Measurements from ENCODE around the gene PCDHGA4. TPM values are rescaled to one million over a fixed set of nuclear protein-coding genes. Genes with fewer than 3 reads are reported as not detected.

PCDHGA4 gene
- total and polyA plus RNA-seq, 2 of the 8 experiments (the other 6 are each of a cell fraction or from before 2014, with no cell fraction given), result 1.4 to 1.9 TPM

DNA sequence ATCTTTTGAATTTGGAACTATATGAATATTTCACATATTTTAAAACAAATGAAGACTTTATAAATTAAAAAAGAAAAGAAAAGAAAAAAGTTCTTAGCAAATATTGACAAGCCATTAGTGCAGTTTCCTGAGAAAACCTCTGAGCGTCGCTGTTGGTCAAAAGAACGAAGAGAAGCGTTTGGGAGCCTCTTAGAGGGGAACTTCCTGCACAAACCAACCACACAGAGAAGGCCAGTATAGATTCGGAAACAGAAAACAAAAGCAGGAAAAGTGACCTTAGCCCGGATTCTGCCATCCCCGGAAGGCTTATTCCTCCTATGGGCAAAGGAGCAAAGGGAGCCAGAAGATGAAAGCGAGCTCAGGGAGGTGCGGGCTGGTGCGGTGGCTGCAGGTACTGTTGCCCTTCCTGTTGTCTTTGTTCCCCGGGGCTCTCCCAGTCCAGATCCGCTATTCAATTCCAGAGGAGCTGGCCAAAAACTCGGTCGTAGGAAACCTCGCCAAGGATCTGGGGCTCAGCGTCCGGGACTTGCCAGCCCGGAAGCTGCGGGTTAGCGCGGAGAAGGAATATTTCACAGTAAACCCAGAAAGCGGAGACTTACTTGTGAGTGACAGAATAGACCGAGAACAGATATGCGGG, 5.1 kb downstream of the PCDHGA4 start, which contains the start of gene PCDHGB2:
Gene PCDHGB2 (plus strand): TSS at position 205 of the 637 bp plus-strand sequence. CDS start 142 bp downstream, at position 347.
- Histone ChIP-seq H3K4me3 (ENCODE audit: extremely low read depth in 1 of 4, insufficient read depth in 2 of 4, low read depth in 3 of 4, low read length in 4 of 4) (peak within 1 kb of the TSS in 1 of 4 experiments; percentile 33; a peak in 1 of 8 replicates), H3K4me2 (ENCODE audit: insufficient read depth in 1 of 2, low read depth in 2 of 2, low read length in 2 of 2) (peak within 1 kb of the TSS in 1 of 2 experiments; percentile 53; a peak in 2 of 4 replicates), H3K23ac (ENCODE audit: insufficient read length) (no peak within 1 kb of the TSS), H4K5ac (ENCODE audit: insufficient read length, low read depth, low read length) (no peak within 1 kb of the TSS), H3K27me3 (replicated peaks in 1 of 4; ENCODE audit: control insufficient read depth in 3 of 4, extremely low read depth in 1 of 4, insufficient read depth in 3 of 4, low read length in 3 of 4) (no peaks in the 10 kb centered on the region), H4K20me1 (replicated peaks in 1 of 2; ENCODE audit: control insufficient read depth in 1 of 2, insufficient read depth in 2 of 2, low read length in 2 of 2) (no peaks in the 10 kb centered on the region), H3K18ac (ENCODE audit: extremely low read depth, low read length) (no peak within 1 kb of the TSS), H3K27ac (ENCODE audit: low read depth, low read length) (no peak within 1 kb of the TSS), H3K23me2 (ENCODE audit: low read depth, low read length) (no peaks in the 10 kb centered on the region), H3K9me3 (ENCODE audit: insufficient read depth in 2 of 2, low read depth in 1 of 2, low read length in 1 of 2) (peaks cover 40 to 54% of the 10 kb centered on the region in 2 experiments), H3K4me1 (replicated peaks in 1 of 4; ENCODE audit: control insufficient read depth in 3 of 4, insufficient read depth in 4 of 4, low read length in 3 of 4) (peaks cover 0 to 3% (median under 1%) of the 10 kb centered on the region in 4 experiments; a peak in 1 of 7 replicates), H4K8ac (ENCODE audit: extremely low read depth, insufficient read depth, low read length) (peak within 1 kb of the TSS; percentile 88; the same call in 1 of the 2 replicates), H2BK120ac (replicated peaks; ENCODE audit: low read depth, low read length) (no peak within 1 kb of the TSS), H3K79me1 (ENCODE audit: low read depth, low read length) (no peaks in the 10 kb centered on the region), H3K36me3 (ENCODE audit: control insufficient read depth in 2 of 4, insufficient read depth in 4 of 4, low read length in 3 of 4) (peaks cover 0 to 10% (median 2%) of the 10 kb centered on the region in 4 experiments; a peak in 4 of 8 replicates), H2BK20ac (ENCODE audit: low read length) (no peak within 1 kb of the TSS), H3K14ac (ENCODE audit: insufficient read length) (no peak within 1 kb of the TSS), H3K79me2 (ENCODE audit: control insufficient read depth in 1 of 2, insufficient read depth in 2 of 2, low read length in 2 of 2) (no peaks in the 10 kb centered on the region), H4K91ac (replicated peaks; ENCODE audit: insufficient read length, low read length) (no peak within 1 kb of the TSS), H2BK12ac (ENCODE audit: low read depth, low read length) (0 out of 2 replicates have a peak within 1 kb of the TSS, but pooled peaks have one; percentile 65), H2BK15ac (ENCODE audit: low read length) (no peak within 1 kb of the TSS), H3K9ac (replicated peaks in 1 of 4; ENCODE audit: extremely low read depth in 1 of 4, low read depth in 3 of 4, low read length in 3 of 4) (no peak within 1 kb of the TSS), H2AK5ac (ENCODE audit: low read depth, low read length) (no peak within 1 kb of the TSS), H2BK5ac (ENCODE audit: low read depth, low read length) (no peak within 1 kb of the TSS), H2AFZ (ENCODE audit: low read length) (peak within 1 kb of the TSS; percentile 81; the same call in 1 of the 2 replicates), H3K56ac (replicated peaks; ENCODE audit: insufficient read length, low read depth, low read length) (no peak within 1 kb of the TSS), H3K4ac (replicated peaks; ENCODE audit: insufficient read length, low read depth, low read length) (no peak within 1 kb of the TSS)
- FAIRE-seq, result peak; percentile 78
- TF ChIP-seq NRF1 (IDR thresholded peaks at IDR 0.05; ENCODE audit: low read depth, low read length), result no peak
- TF ChIP-seq, protein P1, sequence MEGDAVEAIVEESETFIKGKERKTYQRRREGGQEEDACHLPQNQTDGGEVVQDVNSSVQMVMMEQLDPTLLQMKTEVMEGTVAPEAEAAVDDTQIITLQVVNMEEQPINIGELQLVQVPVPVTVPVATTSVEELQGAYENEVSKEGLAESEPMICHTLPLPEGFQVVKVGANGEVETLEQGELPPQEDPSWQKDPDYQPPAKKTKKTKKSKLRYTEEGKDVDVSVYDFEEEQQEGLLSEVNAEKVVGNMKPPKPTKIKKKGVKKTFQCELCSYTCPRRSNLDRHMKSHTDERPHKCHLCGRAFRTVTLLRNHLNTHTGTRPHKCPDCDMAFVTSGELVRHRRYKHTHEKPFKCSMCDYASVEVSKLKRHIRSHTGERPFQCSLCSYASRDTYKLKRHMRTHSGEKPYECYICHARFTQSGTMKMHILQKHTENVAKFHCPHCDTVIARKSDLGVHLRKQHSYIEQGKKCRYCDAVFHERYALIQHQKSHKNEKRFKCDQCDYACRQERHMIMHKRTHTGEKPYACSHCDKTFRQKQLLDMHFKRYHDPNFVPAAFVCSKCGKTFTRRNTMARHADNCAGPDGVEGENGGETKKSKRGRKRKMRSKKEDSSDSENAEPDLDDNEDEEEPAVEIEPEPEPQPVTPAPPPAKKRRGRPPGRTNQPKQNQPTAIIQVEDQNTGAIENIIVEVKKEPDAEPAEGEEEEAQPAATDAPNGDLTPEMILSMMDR (IDR thresholded peaks at IDR 0.05; ENCODE audit: control extremely low read depth in 1 of 3, insufficient read depth in 1 of 3, low read depth in 1 of 3, low read length in 3 of 3), result peak in 2 of 3 experiments; percentile 60 to 74; a peak in 3 of 4 replicates
- peak; percentile 78 to 82 for TF ChIP-seq RAD21 (IDR thresholded peaks at IDR 0.05 in 1 of 2, conservative IDR thresholded peaks at IDR 0.05 in 1 of 2; ENCODE audit: low read depth in 2 of 2, low read length in 2 of 2)
- no peak for TF ChIP-seq SIN3A (conservative IDR thresholded peaks at IDR 0.05 in 1 of 2, IDR thresholded peaks at IDR 0.05 in 1 of 2; ENCODE audit: low read depth in 1 of 2, low read length in 2 of 2)
- DNase-seq (ENCODE audit: low read depth in 1 of 2, low spot score in 2 of 2), result no peak
- WGBS, 2 experiments (ENCODE audit: extremely low coverage in 1 of 2, insufficient coverage in 1 of 2, insufficient read length in 1 of 2, insufficient replicate concordance in 2 of 2, low coverage in 1 of 2, low lambda C conversion rate in 2 of 2, missing lambda C conversion rate in 1 of 2), result 80% methylated on average over 24 of the region's 24 CpGs; no CpG with 5 or more reads in 1 of the 2 experiments
- CTCF ChIA-PET (ENCODE audit: partially characterized antibody), result interaction anchor here (0.6 to 3.4 kb wide), 35 partner anchors 8 to 204 kb away, joined by 3 to 20 read pairs (median 4); partner anchors contain the start of genes PCDHB14, PCDHB15, PCDHB16 and PCDHGA10
- POLR2A ChIA-PET (ENCODE audit: partially characterized antibody), result interaction anchor here (1.1 kb wide), 1 partner anchor 48 kb away, joined by 3 read pairs; no protein-coding TSS in a partner anchor

Measured in H1 (cell line).